DOHH2 (cell line): ENCODE results near the gene PLA2G2C.

ENCODE experiments used
- H3F3A ChIP-seq: fragments of 200-600 bp; sonication (generic), shearing (Covaris generic); 2 replicates; pipeline ENCODE4 v1.6.0; 2016; ENCODE audit warnings: antibody characterized with exemption, mild to moderate bottlenecking; ENCODE audit not compliant: control insufficient read depth, insufficient read depth
- H3K27ac ChIP-seq: fragments of 200-600 bp; sonication (generic); 2 replicates; pipeline ENCODE4 v1.5.1; 2014; ENCODE audit warnings: low read depth, mild to moderate bottlenecking, low read length, moderate library complexity
- H3K27me3 ChIP-seq: fragments of 200-600 bp; sonication (generic); 2 replicates; pipeline ENCODE4 v1.6.1; 2014; ENCODE audit warnings: mild to moderate bottlenecking, low read length, mixed read lengths; ENCODE audit not compliant: control insufficient read depth
- H3K36me3 ChIP-seq: fragments of 200-600 bp; sonication (generic); 2 replicates; pipeline ENCODE4 v1.6.1; 2014; ENCODE audit warnings: mild to moderate bottlenecking, low read length, moderate library complexity, mixed read lengths; ENCODE audit not compliant: control insufficient read depth
- H3K4me1 ChIP-seq: fragments of 200-600 bp; sonication (generic); 2 replicates; pipeline ENCODE4 v1.6.1; 2014; ENCODE audit warnings: mild to moderate bottlenecking, low read length, mixed read lengths; ENCODE audit not compliant: control insufficient read depth
- H3K4me2 ChIP-seq: fragments of 200-600 bp; sonication (generic); 2 replicates; pipeline ENCODE4 v1.6.0; 2014; ENCODE audit warnings: mild to moderate bottlenecking, low read length, moderate library complexity
- H3K4me3 ChIP-seq: fragments of 200-600 bp; sonication (generic); 2 replicates; pipeline ENCODE4 v1.5.1; 2014; ENCODE audit warnings: mild to moderate bottlenecking, low read length, mixed read lengths
- H3K79me2 ChIP-seq: fragments of 200-600 bp; sonication (generic); 2 replicates; pipeline ENCODE4 v1.6.1; 2014; ENCODE audit warnings: mild to moderate bottlenecking, low read length, mixed read lengths; ENCODE audit not compliant: control insufficient read depth
- H3K9me2 ChIP-seq: fragments of 200-600 bp; sonication (generic); replicated peaks from 2 replicates; pipeline ENCODE4 v1.6.1; 2014; ENCODE audit warnings: mild to moderate bottlenecking, low read length, mixed read lengths; ENCODE audit not compliant: control insufficient read depth
- H3K9me3 ChIP-seq: fragments of 200-600 bp; sonication (generic); 2 replicates; pipeline ENCODE4 v1.6.1; 2014; ENCODE audit warnings: antibody characterized with exemption, low read length, mixed read lengths; ENCODE audit not compliant: control insufficient read depth, insufficient read depth
- H4K20me1 ChIP-seq: fragments of 200-600 bp; sonication (generic); 2 replicates; pipeline ENCODE4 v1.6.0; 2014; ENCODE audit warnings: low read depth, mild to moderate bottlenecking, antibody characterized with exemption, low read length, moderate library complexity; ENCODE audit not compliant: control insufficient read depth, insufficient read depth
- CTCF ChIP-seq: fragments of 200-600 bp; sonication (generic); IDR thresholded peaks from one replicate; pipeline ENCODE4 v1.5.1; 2014; ENCODE audit warnings: antibody characterized with exemption, mild to moderate bottlenecking, low read depth, low read length; ENCODE audit not compliant: poor library complexity, severe bottlenecking
- EZH2phosphoT487 ChIP-seq: fragments of 200-600 bp; sonication (generic); IDR thresholded peaks from 2 replicates; pipeline ENCODE4 v1.6.1; 2017; ENCODE audit warnings: borderline replicate concordance, mild to moderate bottlenecking, antibody characterized with exemption, low read length, moderate library complexity, mixed read lengths

PLA2G2C gene

GRCh38 chr1:20180129-20180843, 6.0 kb downstream of the PLA2G2C start:
- H4K20me1 ChIP-seq, result no peaks in the 10 kb centered on the region
- no peak for TF ChIP-seq EZH2phosphoT487
- no peak for TF ChIP-seq CTCF
- H3K27me3 ChIP-seq, result peaks cover 3% of the 10 kb centered on the region; the same call in 1 of the 2 replicates
- H3K79me2 ChIP-seq, result no peaks in the 10 kb centered on the region
- no peak overlapping the region for H3K4me3 ChIP-seq
- peaks cover 6% of the 10 kb centered on the region; the same call in 1 of the 2 replicates for H3K9me3 ChIP-seq
- H3K27ac ChIP-seq, result no peak overlapping the region
- H3K9me2 ChIP-seq, result no peaks in the 10 kb centered on the region
- H3K36me3 ChIP-seq, result no peaks in the 10 kb centered on the region
- H3F3A ChIP-seq, result no peaks in the 10 kb centered on the region
- no peak overlapping the region for H3K4me2 ChIP-seq
- H3K4me1 ChIP-seq, result peaks cover 8% of the 10 kb centered on the region

- TF ChIP-seq CTCF (no peak), EZH2phosphoT487 (no peak)
- H3K9me3 ChIP-seq, result peaks cover 6% of the 10 kb centered on the region; the same call in 1 of the 2 replicates
- H3K4me3 ChIP-seq, result no peak overlapping the region
- H3F3A ChIP-seq, result no peaks in the 10 kb centered on the region
- no peaks in the 10 kb centered on the region for H3K9me2 ChIP-seq
- H3K27me3 ChIP-seq, result peaks cover 3% of the 10 kb centered on the region; the same call in 1 of the 2 replicates
- H3K36me3 ChIP-seq, result no peaks in the 10 kb centered on the region
- H4K20me1 ChIP-seq, result no peaks in the 10 kb centered on the region
- H3K4me2 ChIP-seq, result no peak overlapping the region
- H3K27ac ChIP-seq, result no peak overlapping the region
- H3K4me1 ChIP-seq, result peaks cover 9% of the 10 kb centered on the region
- H3K79me2 ChIP-seq, result no peaks in the 10 kb centered on the region
Observed at GRCh38 chr1:20179371-20180128, 6.8 kb downstream of the PLA2G2C start.

GRCh38 chr1:20178634-20179370, 7.5 kb downstream of the PLA2G2C start:
- no peak overlapping the region for H3K4me2 ChIP-seq
- H4K20me1 ChIP-seq, result no peaks in the 10 kb centered on the region
- H3K79me2 ChIP-seq, result no peaks in the 10 kb centered on the region
- no peaks in the 10 kb centered on the region for H3F3A ChIP-seq
- H3K9me3 ChIP-seq, result peaks cover 6% of the 10 kb centered on the region; the same call in 1 of the 2 replicates
- no peak for TF ChIP-seq CTCF
- H3K9me2 ChIP-seq, result no peaks in the 10 kb centered on the region
- H3K36me3 ChIP-seq, result no peaks in the 10 kb centered on the region
- peaks cover 9% of the 10 kb centered on the region for H3K4me1 ChIP-seq
- no peak overlapping the region for H3K27ac ChIP-seq
- H3K27me3 ChIP-seq, result peaks cover 3% of the 10 kb centered on the region; the same call in 1 of the 2 replicates
- no peak overlapping the region for H3K4me3 ChIP-seq
